ENCODE measurements around the gene GJD2. TPM values are rescaled to one million over a fixed set of nuclear protein-coding genes. Genes with fewer than 3 reads are reported as not detected.

The GJD2 gene
- total and polyA plus RNA-seq, 11 donors: 0.04 to 0.31 (median 0.25) TPM; not detected in 6

DNA sequence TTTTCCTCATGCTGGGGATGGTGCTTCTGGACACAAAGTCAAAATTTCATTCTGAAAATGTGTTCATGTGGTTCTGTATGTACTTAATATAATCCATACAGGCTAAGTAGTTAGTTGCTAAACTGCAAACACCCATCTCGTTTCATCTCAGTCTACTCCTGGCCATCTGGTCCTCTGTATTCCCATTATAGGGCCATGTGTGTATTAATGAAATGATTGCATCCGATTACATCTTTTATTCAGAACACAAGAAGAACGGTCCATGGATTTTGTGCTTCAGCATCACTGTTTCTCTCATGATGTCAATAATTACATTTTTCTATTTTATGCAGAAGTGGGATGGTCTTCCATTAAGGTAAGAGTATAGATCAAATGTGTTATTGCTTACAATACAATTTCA lies 6.1 kb upstream of the GJD2 start:
- intact Hi-C loops (cut with DNase I): no loop called here
- no peak for TF ChIP-seq POLR2A (IDR thresholded peaks at IDR 0.05)
- TF ChIP-seq, protein P1, sequence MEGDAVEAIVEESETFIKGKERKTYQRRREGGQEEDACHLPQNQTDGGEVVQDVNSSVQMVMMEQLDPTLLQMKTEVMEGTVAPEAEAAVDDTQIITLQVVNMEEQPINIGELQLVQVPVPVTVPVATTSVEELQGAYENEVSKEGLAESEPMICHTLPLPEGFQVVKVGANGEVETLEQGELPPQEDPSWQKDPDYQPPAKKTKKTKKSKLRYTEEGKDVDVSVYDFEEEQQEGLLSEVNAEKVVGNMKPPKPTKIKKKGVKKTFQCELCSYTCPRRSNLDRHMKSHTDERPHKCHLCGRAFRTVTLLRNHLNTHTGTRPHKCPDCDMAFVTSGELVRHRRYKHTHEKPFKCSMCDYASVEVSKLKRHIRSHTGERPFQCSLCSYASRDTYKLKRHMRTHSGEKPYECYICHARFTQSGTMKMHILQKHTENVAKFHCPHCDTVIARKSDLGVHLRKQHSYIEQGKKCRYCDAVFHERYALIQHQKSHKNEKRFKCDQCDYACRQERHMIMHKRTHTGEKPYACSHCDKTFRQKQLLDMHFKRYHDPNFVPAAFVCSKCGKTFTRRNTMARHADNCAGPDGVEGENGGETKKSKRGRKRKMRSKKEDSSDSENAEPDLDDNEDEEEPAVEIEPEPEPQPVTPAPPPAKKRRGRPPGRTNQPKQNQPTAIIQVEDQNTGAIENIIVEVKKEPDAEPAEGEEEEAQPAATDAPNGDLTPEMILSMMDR (IDR thresholded peaks at IDR 0.05): no peak

GRCh38 chr15:34759992-34760391 lies 5.2 kb upstream of the GJD2 start:
- Histone ChIP-seq H3K27ac (no peak overlapping the region), H3K4me1 (peaks cover 0 to 4% (median 0%) of the 10 kb centered on the region in 12 donors), H3K9me3 (no peaks in the 10 kb centered on the region), H3K27me3 (peaks cover 4 to 46% (median 21%) of the 10 kb centered on the region in 9 donors), H3K4me3 (no peak overlapping the region), H3K36me3 (no peaks in the 10 kb centered on the region)
- DNase-seq: no peak
- intact Hi-C loops (cut with DNase I): loop anchor here in 1 of 10 donors (10.0 kb wide), 1 partner anchor 85 kb away; no protein-coding TSS in a partner anchor
- no peak for ATAC-seq
- TF ChIP-seq, protein P1 (IDR thresholded peaks at IDR 0.05): no peak
- TF ChIP-seq POLR2A (IDR thresholded peaks at IDR 0.05): no peak
- 58 to 71% (median 62%) methylated on average over 2 of the region's 2 CpGs for WGBS, 4 donors

More for the DNA sequence above, 6.1 kb upstream of the GJD2 start:
- no peak for ATAC-seq
- Histone ChIP-seq H3K4me1 (no peaks in the 10 kb centered on the region), H3K9me3 (no peaks in the 10 kb centered on the region), H3K36me3 (no peaks in the 10 kb centered on the region), H3K27ac (no peak overlapping the region), H3K4me3 (no peak overlapping the region), H3K27me3 (peaks cover 0 to 37% (median 12%) of the 10 kb centered on the region in 9 donors)
- WGBS, 4 donors: 60 to 75% (median 68%) methylated on average over 3 of the region's 3 CpGs
- no peak for DNase-seq

GRCh38 chr15:34759347-34759746 lies 4.5 kb upstream of the GJD2 start:
- H3K36me3 ChIP-seq: no peaks in the 10 kb centered on the region
- TF ChIP-seq, protein P1 (IDR thresholded peaks at IDR 0.05): no peak
- no peaks in the 10 kb centered on the region for H3K9me3 ChIP-seq
- no peak overlapping the region for H3K27ac ChIP-seq
- H3K4me1 ChIP-seq: peaks cover 0 to 10% (median 0%) of the 10 kb centered on the region in 12 donors
- H3K27me3 ChIP-seq: peaks cover 5 to 53% (median 28%) of the 10 kb centered on the region in 9 donors
- WGBS, 4 donors: 49 to 65% (median 56%) methylated on average over 3 of the region's 3 CpGs
- intact Hi-C loops (cut with DNase I): loop anchor here in 1 of 10 donors (10.0 kb wide), 1 partner anchor 85 kb away; no protein-coding TSS in a partner anchor
- no peak for ATAC-seq
- no peak for DNase-seq
- no peak overlapping the region for H3K4me3 ChIP-seq

DNA sequence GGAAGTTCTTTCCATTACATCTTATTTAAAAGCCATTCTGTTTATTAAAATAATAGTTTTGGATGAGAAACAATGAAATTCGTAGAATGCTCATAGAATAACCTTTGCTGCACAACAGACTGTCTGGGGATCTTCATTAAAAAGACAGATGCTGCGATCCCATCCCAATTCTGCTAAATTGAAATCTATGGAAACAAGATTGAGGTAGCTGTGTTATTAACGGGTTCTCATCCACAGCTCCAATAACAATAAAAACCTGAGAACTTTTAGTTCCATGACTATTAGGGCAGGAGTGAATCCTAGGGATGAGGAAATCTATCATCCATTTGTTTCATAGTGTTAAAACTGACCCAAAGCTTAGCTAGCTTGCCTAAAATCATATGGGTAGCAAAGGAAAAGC lies 2.5 kb upstream of the GJD2 start:
- intact Hi-C loops (cut with DNase I): loop anchor here in 1 of 10 donors (10.0 kb wide), 1 partner anchor 82 kb away; no protein-coding TSS in a partner anchor
- Histone ChIP-seq H3K9me3 (no peaks in the 10 kb centered on the region), H3K27ac (no peak overlapping the region), H3K36me3 (no peaks in the 10 kb centered on the region), H3K4me1 (peaks cover 0 to 15% (median 0%) of the 10 kb centered on the region in 12 donors), H3K4me3 (no peak overlapping the region), H3K27me3 (peaks cover 5 to 74% (median 34%) of the 10 kb centered on the region in 9 donors)
- ATAC-seq: no peak
- TF ChIP-seq, protein P1 (IDR thresholded peaks at IDR 0.05): no peak
- TF ChIP-seq POLR2A (IDR thresholded peaks at IDR 0.05): no peak
- WGBS, 4 donors: 71 to 82% (median 75%) methylated on average over 3 of the region's 3 CpGs
- no peak for DNase-seq
